HG02763 (cell line): ENCODE results near the gene TBX18.

Source experiments
- ATAC-seq: cut with Tn5 transposase; IDR thresholded peaks from one replicate; pipeline ENCODE4 v1.9.1; 2021; ENCODE audit warnings: mild to moderate bottlenecking, moderate library complexity; ENCODE audit not compliant: unreplicated experiment

Gene TBX18

GRCh38 chr6:84773133-84773430 lies 8.7 kb upstream of the TBX18 start:
- no peak for ATAC-seq

- no peak for ATAC-seq
Measured at GRCh38 chr6:84772428-84773132, 8.2 kb upstream of the TBX18 start.

- ATAC-seq, result no peak
Measured at GRCh38 chr6:84771756-84772356, 7.5 kb upstream of the TBX18 start.

- no peak for ATAC-seq
Measured at GRCh38 chr6:84771125-84771755, 6.8 kb upstream of the TBX18 start.

GRCh38 chr6:84770521-84770920 lies 6.1 kb upstream of the TBX18 start:
- no peak for ATAC-seq

- ATAC-seq, result no peak
Measured at GRCh38 chr6:84769306-84769705, 4.9 kb upstream of the TBX18 start.

GRCh38 chr6:84768442-84769174 lies 4.2 kb upstream of the TBX18 start:
- ATAC-seq, result no peak

- ATAC-seq, result no peak
Measured at GRCh38 chr6:84767526-84768201, 3.3 kb upstream of the TBX18 start.

GRCh38 chr6:84766799-84767525 lies 2.6 kb upstream of the TBX18 start:
- ATAC-seq, result no peak

- ATAC-seq, result no peak
Measured at GRCh38 chr6:84766118-84766798, 1.9 kb upstream of the TBX18 start.

- no peak for ATAC-seq
Measured at GRCh38 chr6:84763886-84764331, 489 bp downstream of the TBX18 start.

GRCh38 chr6:84763003-84763885 lies 1.2 kb downstream of the TBX18 start:
- no peak for ATAC-seq

- ATAC-seq, result no peak
Measured at GRCh38 chr6:84762220-84763002, 2.0 kb downstream of the TBX18 start.

- no peak for ATAC-seq
Measured at GRCh38 chr6:84758486-84758885, 5.9 kb downstream of the TBX18 start.

GRCh38 chr6:84756877-84757276 lies 7.5 kb downstream of the TBX18 start:
- no peak for ATAC-seq

- ATAC-seq, result no peak
Measured at GRCh38 chr6:84756466-84756865, 7.9 kb downstream of the TBX18 start.

- ATAC-seq, result no peak
Measured at GRCh38 chr6:84753173-84753572, 11.2 kb downstream of the TBX18 start.
